ENCODE data around the gene DPM3. TPM values are rescaled to one million over a fixed set of nuclear protein-coding genes. Genes with fewer than 3 reads are reported as not detected.
A peak's percentile ranks its signal among the peaks of the same experiment; 100 is the strongest.

DPM3 gene
- total RNA-seq, 1 donor from 2014 or later = 37.4 TPM

DNA sequence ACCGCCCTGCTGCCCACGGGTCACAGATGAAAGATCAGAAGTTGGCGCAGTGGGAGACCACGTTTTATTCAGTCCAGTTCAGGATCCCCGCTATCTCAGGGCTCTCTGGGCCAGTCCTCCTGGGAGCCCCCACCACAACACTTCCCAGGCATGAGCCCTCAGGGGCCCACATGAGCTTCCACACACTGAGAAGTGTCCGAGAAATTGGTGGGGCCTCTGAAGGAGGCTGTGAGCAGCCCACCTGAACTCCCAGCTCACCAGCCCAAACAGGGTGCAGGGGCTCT is 45.4 kb upstream of the DPM3 start:
- TF ChIP-seq, protein P1, sequence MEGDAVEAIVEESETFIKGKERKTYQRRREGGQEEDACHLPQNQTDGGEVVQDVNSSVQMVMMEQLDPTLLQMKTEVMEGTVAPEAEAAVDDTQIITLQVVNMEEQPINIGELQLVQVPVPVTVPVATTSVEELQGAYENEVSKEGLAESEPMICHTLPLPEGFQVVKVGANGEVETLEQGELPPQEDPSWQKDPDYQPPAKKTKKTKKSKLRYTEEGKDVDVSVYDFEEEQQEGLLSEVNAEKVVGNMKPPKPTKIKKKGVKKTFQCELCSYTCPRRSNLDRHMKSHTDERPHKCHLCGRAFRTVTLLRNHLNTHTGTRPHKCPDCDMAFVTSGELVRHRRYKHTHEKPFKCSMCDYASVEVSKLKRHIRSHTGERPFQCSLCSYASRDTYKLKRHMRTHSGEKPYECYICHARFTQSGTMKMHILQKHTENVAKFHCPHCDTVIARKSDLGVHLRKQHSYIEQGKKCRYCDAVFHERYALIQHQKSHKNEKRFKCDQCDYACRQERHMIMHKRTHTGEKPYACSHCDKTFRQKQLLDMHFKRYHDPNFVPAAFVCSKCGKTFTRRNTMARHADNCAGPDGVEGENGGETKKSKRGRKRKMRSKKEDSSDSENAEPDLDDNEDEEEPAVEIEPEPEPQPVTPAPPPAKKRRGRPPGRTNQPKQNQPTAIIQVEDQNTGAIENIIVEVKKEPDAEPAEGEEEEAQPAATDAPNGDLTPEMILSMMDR (IDR thresholded peaks at IDR 0.05; ENCODE audit: insufficient read depth, low read length, severe bottlenecking) = no peak
- no peak for DNase-seq (ENCODE audit: low read depth)
- H3K4me3 ChIP-seq (ENCODE audit: low read depth, low read length) = no peak overlapping the region
- no peaks in the 10 kb centered on the region for H3K27me3 ChIP-seq (ENCODE audit: control insufficient read depth, insufficient read depth, low read length)
- FAIRE-seq = no peak
- no peaks in the 10 kb centered on the region for H3K36me3 ChIP-seq (ENCODE audit: control insufficient read depth, insufficient read depth, low read length)

DNA sequence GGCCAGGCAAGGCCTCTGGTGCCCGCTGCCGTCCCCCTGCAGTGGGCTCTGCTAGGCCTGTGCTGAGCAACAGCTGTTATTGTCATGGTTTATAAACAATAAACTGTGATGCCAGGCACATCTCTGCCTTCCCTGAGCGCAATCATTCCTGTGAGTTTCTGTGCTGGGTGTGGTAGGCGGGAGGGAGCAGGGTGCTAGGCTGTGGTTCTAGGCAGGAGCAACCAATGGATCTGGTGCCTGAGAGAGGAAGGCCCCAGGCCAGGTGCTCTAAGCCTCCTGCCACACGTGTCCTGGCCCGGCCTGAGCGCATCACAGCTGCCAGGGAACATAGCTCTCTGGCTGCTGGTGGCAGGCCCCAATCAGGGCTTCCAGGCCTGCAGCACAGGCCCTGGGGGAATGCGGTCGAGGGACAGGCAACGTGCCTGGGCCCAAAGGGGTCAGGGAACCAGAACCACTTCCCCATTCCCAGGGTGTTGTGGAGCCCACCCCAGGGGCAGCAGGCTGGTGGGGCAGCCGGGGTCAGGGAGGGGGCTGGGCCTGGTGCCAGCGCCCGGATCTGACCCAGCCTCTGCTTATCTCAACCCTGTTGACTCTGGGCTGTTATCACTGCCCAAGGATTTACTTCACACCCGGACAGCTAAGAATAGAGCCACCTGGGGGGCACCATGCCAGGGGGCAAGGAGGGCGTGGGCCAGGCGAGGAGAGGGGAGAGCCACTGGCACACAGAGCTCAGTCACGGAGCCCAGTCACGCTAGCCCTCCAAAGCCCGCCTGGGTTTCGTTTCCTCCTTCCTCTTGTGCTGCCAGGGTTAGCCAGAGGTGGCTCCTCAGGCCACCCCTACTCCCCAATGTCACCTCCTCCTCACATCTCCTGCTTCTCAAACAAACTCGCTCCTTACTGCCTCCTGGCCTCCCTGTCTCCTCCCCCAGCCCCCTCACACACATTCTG is 44.8 kb upstream of the DPM3 start:
- FAIRE-seq = no peak
- DNase-seq (ENCODE audit: low read depth) = no peak

DNA sequence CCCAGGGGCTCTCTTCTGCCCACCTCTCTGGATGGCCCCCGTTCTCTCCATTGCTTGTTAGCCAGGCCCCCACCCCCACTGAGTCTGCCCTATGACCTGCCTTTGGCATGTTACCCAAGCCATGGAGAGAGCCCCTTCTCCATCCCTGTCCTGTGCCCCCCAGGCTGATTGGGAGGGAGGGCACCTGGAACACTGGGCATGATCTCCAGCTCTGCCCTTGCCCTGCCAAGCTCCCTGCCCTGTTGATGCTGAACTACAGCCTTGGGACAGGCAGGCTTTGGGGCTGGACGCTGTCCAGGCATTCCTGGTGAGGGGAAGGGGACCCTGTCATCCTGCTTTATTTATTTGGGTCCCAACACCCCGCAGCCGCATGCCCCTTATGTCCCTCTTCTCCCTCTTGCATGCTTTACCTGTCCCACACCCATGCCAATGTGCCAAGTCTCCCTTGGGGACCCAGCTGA is 44.0 kb upstream of the DPM3 start:
- no peak for FAIRE-seq
- H3K36me3 ChIP-seq (ENCODE audit: control insufficient read depth, insufficient read depth, low read length) = no peaks in the 10 kb centered on the region
- H3K27me3 ChIP-seq (ENCODE audit: control insufficient read depth, insufficient read depth, low read length) = no peaks in the 10 kb centered on the region
- no peak for DNase-seq (ENCODE audit: low read depth)
- H3K4me3 ChIP-seq (ENCODE audit: low read depth, low read length) = no peak overlapping the region
- TF ChIP-seq, protein P1 (IDR thresholded peaks at IDR 0.05; ENCODE audit: insufficient read depth, low read length, severe bottlenecking) = no peak

More for the DNA sequence above, 44.8 kb upstream of the DPM3 start:
- H3K36me3 ChIP-seq (ENCODE audit: control insufficient read depth, insufficient read depth, low read length) = no peaks in the 10 kb centered on the region
- H3K27me3 ChIP-seq (ENCODE audit: control insufficient read depth, insufficient read depth, low read length) = no peaks in the 10 kb centered on the region
- no peak overlapping the region for H3K4me3 ChIP-seq (ENCODE audit: low read depth, low read length)
- TF ChIP-seq, protein P1 (IDR thresholded peaks at IDR 0.05; ENCODE audit: insufficient read depth, low read length, severe bottlenecking) = no peak

- FAIRE-seq = no peak
- H3K4me3 ChIP-seq (ENCODE audit: low read depth, low read length) = no peak overlapping the region
Observed at GRCh38 chr1:155183775-155184221, 43.5 kb upstream of the DPM3 start.

DNA sequence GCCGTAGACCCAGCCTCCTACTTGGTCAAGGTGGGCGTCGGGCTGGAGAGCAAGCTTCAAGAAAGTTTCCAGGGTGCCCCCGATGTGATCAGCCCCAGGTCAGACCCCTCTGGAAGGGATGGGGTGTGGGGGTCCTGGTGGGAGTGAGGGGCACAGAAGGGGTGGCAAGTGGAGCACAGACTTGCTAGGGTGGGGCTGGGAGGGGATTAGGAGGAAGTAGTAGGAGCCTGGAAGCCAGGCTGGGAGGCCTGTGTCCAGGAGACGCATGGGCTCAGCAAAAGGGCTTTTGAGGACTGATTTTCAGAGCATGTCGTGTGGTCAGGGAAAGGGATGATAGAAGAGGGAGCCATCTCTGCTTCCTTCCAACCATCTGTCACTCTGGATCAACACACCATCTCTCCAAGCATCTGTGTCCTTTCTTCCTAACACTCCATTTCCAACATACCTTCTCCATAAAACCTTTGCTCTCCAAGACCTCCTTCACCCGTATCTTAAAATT is 41.8 kb upstream of the DPM3 start:
- DNase-seq (ENCODE audit: low read depth) (no peak), FAIRE-seq (peak; percentile 40)
- Histone ChIP-seq H3K36me3 (ENCODE audit: control insufficient read depth, insufficient read depth, low read length) (no peaks in the 10 kb centered on the region), H3K4me3 (ENCODE audit: low read depth, low read length) (no peak overlapping the region), H3K27me3 (ENCODE audit: control insufficient read depth, insufficient read depth, low read length) (no peaks in the 10 kb centered on the region)
- TF ChIP-seq, protein P1 (IDR thresholded peaks at IDR 0.05; ENCODE audit: insufficient read depth, low read length, severe bottlenecking) = no peak

More at GRCh38 chr1:155183775-155184221, 43.5 kb upstream of the DPM3 start:
- Histone ChIP-seq H3K27me3 (ENCODE audit: control insufficient read depth, insufficient read depth, low read length) (no peaks in the 10 kb centered on the region), H3K36me3 (ENCODE audit: control insufficient read depth, insufficient read depth, low read length) (no peaks in the 10 kb centered on the region)
- TF ChIP-seq, protein P1 (IDR thresholded peaks at IDR 0.05; ENCODE audit: insufficient read depth, low read length, severe bottlenecking) = no peak
- no peak for DNase-seq (ENCODE audit: low read depth)

Measured in bronchial epithelial cell (primary cell).